ENCODE results near the gene TSPEAR. TPM values are rescaled to one million over a fixed set of nuclear protein-coding genes. Genes with fewer than 3 reads are reported as not detected.

TSPEAR gene
- total and polyA plus RNA-seq, 2 of the 13 experiments (the other 11 are each of a cell fraction or from before 2014, with no cell fraction given) = 0.07 to 0.32 TPM

- no peak for TF ChIP-seq PLSCR1 (CRISPR knock-in tag; IDR thresholded peaks at IDR 0.05; ENCODE audit: borderline replicate concordance)
- TF ChIP-seq ZNF251 (CRISPR knock-in tag; IDR thresholded peaks at IDR 0.05) = no peak
- TF ChIP-seq ZGPAT (CRISPR knock-in tag; IDR thresholded peaks at IDR 0.05) = peak; percentile 64
- peak; percentile 95 for TF ChIP-seq THRA (CRISPR knock-in tag; IDR thresholded peaks at IDR 0.05; ENCODE audit: borderline replicate concordance)
- peak; percentile 71; the same call in 1 of the 2 replicates for TF ChIP-seq ZNF318 (CRISPR knock-in tag; IDR thresholded peaks at IDR 0.05)
- TF ChIP-seq RCOR2 (CRISPR knock-in tag; IDR thresholded peaks at IDR 0.05) = no peak
- TF ChIP-seq CENPX (CRISPR knock-in tag; IDR thresholded peaks at IDR 0.05) = no peak
- no peak for TF ChIP-seq ZNF780A (CRISPR knock-in tag; IDR thresholded peaks at IDR 0.05)
- no peak for TF ChIP-seq PHB2 (IDR thresholded peaks at IDR 0.05; ENCODE audit: partially characterized antibody)
- no peak for TF ChIP-seq ZNF414 (CRISPR knock-in tag; IDR thresholded peaks at IDR 0.05)
- no peak for TF ChIP-seq ZBTB25 (CRISPR knock-in tag; IDR thresholded peaks at IDR 0.05)
- no peak for TF ChIP-seq ZNF232 (CRISPR knock-in tag; IDR thresholded peaks at IDR 0.05; ENCODE audit: borderline replicate concordance)
- 0 out of 2 replicates have a peak, but pooled peaks have one; percentile 60 for TF ChIP-seq BRCA1 (CRISPR knock-in tag; IDR thresholded peaks at IDR 0.05)
- no peak for TF ChIP-seq TSC22D2 (CRISPR knock-in tag; IDR thresholded peaks at IDR 0.05; ENCODE audit: borderline replicate concordance)
- 0 out of 2 replicates have a peak, but pooled peaks have one; percentile 75 for TF ChIP-seq ZNF101 (CRISPR knock-in tag; IDR thresholded peaks at IDR 0.05; ENCODE audit: borderline replicate concordance, low read depth)
Measured at GRCh38 chr21:44482581-44483287, 228.6 kb downstream of the TSPEAR start (continued).
